Stimulated activated CD8-positive, alpha-beta memory T cell treated with anti-CD3 and anti-CD28 coated beads, Interleukin-4, amount 100 ng/mL, for 1 hour (primary cell): ENCODE data around the gene SLIT3.
A peak's percentile ranks its signal among the peaks of the same experiment; 100 is the strongest.

Experiments
- DNase-seq, 2 donors: peaks; one replicate each; pipeline ENCODE4 v3.0.0-alpha.2; 2020; ENCODE audit warnings: low read depth in 2 of 2, low spot score in 1 of 2

Gene SLIT3

DNA sequence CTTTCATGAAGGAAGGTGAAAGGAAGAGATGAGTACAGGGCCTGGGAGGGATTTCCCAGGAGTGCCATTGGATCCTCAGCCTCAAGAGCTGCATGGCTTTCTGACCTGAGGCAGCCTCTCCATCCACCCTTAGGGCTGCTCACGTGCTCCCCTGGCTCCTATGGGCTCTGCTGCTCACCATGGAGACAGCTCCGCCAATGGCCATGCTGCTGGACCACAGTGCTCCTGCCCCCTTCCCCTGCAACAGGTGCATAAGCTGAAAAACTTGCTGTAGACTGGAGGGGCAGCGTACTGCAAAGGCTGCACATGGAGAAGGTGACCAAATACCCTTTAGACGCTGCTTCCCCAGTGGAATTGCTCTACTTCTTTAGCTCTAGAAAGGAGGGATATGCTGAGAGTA, 609.0 kb downstream of the SLIT3 start:
- DNase-seq: no peak

DNA sequence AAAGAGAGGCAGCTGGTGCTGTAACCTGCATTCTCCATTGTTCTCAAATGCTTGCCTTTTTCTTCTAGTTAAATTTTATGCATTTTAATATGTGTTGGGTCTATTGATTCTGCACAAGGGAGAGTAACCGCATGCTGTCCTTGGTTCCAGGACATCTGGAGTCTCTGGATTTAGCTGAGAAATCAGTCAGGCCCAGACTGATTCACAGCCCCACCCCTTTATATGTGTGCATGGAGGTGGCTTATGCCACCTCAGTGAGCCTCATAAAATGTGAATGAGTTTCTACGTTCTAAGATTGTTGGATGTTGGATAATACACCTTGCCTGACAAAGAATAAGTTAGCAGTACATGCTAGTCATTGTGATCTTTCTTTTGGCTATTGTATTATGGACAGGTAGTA, 611.7 kb downstream of the SLIT3 start:
- no peak for DNase-seq

DNA sequence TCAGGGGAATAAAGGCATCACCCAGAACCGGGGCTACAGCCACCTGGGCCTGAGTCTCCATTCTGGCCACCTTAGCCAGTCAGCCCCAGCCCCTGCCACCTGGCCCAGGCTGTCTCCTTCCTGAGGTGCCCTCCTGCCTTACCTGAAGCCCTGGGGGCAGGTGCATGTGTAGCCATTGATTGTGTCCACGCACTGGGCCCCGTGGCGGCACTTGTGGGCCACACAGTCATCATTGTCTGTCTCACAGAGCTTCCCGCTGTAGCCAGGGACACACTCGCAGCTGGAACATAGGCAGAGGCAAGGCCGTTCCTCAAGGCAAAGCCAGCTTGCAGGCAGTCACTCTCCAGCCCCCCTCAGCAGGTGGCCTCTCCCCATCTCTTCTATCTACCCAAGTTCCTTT, 614.1 kb downstream of the SLIT3 start:
- no peak for DNase-seq

DNA sequence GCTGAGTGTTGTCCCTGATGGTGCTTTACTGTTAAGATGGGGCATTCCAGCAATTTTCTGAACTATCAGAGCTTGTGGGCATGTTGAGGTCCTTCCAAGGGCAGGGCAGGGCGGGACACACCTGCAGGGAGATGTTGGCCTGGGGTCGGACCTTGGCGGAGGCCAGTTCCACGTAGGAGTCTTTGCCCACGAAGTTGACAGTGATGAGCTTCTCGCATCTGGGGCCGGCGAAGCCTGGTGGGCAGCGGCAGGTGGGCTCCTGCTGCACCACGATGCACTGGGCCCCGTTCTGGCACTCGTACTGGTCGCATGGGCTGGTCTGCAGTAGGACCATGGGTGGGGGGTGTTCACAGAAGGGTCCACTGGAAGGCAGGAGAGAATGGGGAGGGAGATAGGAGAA, 615.4 kb downstream of the SLIT3 start:
- no peak for DNase-seq

DNA sequence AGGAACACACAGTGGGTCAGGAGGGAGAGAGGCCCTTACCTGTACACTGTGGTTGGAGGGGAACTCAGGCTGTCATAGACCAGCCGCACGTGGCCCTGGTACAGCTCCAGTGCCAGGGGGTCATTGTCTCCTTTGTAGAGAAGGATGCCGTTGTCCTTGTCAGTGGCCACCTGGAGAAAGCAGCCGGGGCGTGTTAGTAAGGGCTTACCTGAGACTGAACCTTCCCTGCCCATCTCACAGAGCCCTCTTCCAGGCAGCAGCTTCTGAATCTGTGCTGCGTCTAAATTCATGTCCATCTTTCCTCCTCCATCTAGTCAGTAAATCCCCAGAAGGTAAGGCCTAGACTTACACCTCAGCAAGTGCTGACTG, 617.0 kb downstream of the SLIT3 start:
- DNase-seq: no peak

DNA sequence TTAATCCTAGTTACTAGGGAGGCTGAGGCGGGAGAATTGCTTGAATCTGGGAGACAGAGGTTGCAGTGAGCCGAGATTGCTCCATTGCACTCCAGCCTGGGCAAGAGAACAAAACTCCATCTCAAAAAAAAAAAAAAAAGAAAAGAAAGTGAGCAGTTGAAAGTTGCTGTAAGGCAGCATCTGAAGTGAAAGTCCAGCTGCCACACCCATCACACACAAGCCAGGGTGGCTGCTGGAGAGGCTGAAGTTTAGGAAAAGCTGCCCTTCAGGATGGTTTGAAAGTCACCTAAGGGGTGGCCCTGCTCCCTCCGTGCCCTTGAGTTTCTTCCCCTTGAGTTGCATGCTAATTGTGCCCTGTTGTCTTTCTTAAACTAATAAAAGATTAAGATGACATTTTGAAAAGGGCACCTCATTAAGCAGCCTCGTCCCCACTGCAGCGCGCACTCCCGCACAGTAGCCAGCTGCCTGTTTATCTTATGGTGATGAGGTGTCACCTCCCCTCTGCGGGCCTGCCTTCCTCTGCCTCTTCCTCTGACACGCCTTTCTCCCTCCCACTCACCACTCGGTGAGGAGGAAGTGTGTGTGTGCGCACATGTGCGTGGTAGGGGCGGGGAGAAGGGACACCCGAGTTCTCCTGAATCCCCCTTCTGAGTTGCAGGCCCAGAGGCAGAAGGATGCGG, 617.6 kb downstream of the SLIT3 start:
- DNase-seq: no peak

DNA sequence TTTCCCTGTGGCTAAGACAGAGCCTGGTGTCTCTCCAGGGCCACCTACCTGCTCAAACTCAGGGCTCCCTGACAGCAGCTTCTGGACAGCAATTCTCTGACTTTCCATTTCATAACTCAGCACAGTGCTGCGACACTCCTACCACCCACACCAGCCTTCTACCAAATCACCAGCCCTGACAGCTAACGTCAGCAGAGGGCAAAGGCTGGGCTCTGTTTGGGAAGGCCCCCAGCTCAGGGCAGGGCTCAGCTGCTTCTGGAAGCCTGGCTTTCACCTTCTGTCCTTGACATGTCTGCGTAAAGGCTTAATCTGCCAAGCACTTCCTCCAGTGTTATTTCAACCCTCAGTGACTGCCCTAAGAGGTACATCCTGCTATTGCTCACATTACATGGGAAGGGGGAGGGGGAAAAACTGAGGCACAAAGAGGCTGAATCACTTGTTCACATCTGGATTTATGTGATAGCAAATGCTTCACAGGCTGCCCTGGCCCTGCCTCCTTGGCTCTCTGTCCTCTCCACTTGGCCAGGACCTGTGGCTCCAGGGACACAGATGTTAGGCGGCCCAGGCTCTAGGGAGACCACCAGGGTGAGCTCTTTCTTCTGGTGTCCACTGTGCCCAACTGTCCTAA, 619.3 kb downstream of the SLIT3 start:
- DNase-seq: no peak

DNA sequence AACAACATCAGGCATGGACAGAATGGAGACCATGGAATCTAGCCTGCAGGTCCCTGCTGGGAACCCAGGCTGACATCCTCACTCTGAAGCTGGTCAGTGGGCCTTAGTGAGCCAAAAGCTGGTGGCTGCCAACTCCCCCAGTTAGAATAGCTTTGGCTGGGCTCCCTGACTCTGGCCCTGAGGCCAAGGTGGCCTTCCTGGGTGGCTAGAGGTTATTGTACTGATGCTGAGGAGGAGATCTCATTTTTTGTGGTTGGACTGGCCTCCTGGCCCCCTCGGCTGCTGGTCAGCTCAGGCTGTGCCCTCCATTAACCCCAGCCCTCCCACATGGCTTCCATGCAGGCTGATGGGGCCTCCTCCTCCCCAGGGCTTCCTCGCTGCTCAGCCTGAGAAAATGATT, 620.5 kb downstream of the SLIT3 start:
- DNase-seq: no peak

DNA sequence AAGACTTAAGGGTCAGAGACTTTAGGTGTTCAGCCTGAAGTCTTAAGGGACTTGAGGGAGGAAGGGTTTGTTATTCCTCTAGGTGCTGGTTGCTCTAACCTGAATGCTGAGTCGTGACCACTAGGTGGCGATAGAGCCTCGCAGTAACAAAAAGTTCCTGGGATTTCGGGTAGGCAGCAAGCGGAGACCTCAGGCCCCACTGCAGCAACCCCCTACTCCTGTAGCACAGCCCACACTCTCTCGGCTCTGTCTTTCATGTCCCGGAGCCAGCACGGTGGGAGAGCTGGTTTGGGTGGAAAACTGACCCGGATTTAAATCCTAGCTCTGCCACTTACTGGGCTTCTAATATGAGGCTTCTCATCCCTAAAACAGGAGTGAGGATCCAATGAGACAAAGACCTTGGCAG, 621.4 kb downstream of the SLIT3 start:
- DNase-seq: peak; percentile 14 to 29

DNA sequence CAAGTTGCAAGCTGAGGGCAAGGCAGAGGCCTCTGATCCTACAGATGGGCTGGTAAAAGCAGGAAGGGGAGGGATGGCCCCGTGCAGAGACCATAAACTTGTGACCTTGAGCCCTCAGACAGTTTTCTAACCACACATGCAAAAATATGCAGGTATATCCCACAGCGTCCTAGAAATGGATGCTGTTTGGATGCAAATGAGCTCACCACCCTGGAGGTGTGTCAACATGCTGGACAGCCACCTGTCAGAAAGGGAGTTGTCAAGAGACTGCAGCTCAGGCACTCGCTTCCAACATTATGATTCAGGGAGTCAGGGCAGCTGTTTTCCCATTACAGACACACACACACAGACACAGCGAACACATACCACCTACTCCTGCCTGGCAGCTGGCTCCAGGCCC, 624.4 kb downstream of the SLIT3 start:
- DNase-seq: no peak

DNA sequence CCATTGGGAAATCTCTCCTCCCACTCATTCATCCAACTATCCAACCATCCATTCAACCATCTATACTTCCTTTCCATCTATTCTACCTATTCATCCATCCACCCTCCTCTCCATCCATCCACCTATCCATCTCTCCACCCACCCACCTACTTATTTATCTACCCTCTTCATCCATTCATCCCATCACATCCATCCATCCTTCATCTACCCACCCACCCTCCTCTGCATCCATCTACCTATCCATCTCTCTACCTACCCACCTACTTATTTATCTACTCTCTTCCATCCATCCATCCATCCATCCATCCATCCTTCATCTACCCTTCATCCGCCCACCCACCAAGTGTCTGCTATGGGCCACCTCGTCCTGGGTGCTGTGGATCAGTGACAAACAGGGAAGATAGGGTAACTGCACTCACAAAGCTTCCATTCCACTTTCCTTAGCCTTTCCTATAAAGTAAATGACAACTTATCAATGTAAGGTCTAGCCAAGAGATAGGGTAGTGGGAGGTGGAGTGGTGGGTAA, 625.0 kb downstream of the SLIT3 start:
- DNase-seq: no peak

DNA sequence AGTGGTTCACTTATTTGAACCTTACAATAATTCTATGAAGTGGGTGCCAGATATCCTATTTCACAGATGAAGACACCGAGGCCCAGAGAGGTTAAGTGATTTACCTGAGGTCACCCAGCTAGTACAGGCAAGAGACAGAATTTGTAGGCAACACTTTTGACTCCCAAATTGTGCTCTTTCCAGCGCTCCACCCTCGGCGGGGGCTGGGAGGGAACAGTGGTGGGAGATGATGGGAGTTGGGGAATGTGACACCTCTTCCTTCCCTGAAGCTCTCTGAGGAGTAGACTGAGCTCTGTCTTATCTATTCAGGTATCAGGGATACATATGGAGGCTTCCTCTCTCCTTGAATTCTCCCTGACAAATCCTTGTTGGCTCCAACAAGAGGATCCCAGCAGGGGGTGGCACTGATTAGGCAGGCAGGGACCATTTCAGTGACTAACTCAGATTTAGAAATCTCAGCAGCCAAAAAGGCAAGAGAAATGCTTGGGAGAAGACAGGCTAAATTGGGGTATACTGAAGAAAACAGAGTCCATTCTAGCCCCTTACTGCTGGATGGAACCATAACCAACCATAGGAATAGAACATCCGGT, 626.0 kb downstream of the SLIT3 start:
- no peak for DNase-seq

DNA sequence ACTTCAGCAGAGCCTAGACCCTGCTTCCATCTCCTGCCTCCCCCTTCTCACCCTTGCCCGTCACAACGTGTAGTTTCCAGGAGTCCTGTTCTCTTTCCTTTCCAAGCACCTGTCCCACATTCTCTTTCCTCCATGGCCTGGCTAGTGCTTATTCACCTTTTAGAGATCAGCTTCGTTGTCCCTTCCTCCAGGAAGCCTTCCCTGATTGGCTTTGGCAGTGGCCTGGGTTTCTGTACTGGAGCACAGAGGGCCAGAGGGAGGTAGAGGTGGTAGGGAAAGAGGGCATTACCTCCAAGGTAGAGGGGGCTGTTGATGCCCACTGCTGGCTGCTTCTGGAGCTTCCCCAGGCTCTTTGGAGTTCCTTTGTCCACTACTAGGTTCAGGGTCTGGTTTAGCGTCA, 628.1 kb downstream of the SLIT3 start:
- DNase-seq: no peak

DNA sequence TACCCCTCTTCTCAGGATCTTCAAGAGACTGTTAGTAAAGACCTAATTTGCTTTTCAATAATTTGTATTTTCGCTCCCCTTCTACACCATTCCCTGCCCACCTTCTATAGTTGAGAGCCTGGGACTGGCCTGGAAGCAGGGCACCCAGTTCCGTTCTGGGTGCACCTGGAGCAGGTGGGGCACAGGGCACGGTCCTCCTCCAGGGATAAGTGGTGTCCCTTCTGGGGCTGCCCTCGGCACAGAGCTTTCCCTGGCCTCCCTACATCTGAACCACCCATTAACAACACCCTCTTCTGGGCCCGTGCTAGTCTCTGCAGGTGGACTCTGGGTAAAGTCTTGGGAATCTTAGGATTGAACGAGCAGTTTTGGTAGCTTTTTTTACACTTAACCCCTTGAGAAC, 628.9 kb downstream of the SLIT3 start:
- no peak for DNase-seq

DNA sequence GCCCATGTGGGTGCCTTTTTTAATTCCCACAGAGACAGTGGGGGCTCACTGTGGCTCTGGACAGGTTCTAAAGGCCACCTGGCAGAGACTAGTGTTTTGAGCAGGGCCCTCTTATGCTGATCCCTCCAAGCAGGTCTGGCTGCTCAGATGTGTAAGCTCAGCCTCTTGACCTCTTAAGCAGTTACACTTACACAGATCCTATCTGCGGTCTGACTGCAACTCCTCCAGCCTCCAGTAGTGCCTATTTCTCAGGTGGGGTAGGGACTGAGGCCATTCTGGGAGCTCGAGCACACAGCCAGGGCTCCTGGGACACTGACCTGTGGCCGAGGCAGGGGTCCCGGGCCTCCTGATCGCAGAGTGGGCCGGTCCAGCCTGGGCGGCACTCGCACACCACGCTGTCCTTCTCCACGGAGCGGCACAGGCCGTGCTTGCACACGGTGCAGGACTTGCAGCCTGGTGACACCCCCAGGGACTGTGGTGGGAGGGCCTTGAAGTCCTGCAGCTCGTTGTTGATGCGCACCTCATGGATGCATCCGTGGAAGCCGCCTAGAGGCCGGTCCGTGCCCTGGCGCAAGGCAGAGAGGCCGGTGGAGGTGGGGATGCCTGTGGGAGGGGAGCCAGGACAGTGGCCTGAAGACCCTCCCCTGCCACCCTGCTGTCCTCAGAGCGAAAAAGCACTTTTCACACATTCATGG, 629.9 kb downstream of the SLIT3 start:
- no peak for DNase-seq

DNA sequence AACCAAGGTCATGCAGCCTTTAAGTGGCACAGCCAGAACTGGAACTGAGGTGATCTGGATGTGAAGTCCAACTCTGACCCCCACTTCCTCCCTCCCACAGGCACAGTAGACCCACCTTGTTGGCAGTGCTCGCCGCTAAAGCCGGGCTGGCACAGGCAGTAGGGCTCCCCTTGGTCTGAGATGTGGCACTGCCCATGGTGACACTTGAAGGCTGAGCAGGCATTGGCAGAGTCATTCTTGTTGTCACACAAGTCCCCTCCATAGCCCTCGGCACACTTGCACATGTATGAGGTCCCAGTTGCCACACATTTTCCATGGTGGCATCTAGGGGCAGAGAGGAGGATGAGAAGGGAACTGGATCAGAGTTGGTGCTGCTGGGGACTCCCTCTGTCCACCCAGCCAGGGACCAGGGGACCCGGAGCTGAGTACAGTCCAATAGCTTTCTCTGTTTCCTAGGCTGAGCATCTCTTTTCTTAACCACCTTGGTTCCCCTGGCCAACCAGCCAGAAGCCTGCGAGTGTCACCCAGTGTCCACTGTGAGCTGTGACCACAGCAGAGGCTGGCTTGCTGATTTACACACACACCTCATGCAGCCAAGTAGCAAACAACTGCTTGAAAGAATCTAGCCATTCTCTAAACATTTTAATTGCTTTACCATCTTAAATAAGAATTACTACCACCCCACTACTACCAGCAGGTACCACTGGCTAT, 631.1 kb downstream of the SLIT3 start:
- DNase-seq: no peak

DNA sequence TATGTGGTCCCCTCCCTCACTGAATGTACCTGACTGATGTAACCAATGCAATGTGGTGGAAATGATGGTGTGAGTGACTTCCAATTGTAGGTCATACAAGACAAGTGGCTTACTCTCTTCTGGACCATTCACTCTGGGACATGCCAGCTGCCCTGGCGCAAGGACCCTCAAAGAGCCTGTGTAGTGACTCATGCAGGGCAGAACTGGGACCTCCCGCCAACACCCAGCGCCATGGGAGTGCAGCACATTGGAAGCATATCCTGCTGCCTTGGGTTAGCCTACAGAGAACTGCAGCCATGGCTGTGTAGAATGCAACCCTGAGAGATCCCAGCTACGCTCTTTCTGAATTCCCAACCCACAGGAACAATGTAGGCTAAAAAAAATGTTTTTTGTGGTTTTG, 631.8 kb downstream of the SLIT3 start:
- no peak for DNase-seq

DNA sequence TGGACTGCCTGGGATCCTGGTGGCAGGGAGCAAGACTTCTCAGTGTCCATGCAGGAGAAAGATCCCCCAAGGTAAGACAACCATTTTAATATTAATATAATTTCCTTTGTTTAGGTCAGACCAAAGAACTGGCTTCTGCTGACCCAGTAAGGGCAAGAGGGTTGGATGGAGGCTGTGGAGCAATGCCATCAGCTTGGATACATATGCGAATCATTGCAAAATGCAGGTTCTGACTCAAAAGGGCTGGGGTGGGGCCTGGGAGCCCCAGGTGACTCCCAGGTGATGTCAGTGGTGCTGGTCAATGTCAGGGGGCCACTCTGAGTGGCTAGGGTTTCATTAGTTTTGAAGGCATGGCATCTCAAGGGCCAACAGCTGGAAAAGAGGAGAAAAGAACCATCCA, 632.9 kb downstream of the SLIT3 start:
- DNase-seq: no peak

DNA sequence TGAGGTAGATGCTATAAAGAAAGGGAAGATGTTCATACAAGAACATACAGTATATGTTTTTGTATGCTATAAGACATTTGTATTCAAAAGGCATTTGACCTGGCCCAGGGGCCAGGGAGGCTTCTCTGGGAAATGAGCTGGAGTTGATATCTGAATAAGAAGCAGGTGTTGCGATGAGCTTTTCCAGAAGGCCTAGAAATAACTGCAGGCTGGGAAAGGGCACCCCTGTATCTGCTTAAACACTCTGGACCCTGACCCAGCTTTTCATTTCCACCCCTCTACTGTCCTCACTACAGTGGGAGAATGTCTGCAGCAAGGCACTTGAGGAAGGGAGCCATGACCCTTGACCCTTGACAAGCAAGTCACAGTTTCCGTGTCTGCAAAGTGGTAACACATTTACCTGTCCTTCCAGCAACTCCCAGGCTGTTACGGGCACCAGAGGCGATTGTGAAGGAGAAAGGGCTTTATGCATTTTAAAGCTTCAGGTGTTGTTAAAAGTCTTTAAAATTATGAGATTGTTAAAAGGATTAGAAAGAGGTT, 633.6 kb downstream of the SLIT3 start:
- DNase-seq: no peak

DNA sequence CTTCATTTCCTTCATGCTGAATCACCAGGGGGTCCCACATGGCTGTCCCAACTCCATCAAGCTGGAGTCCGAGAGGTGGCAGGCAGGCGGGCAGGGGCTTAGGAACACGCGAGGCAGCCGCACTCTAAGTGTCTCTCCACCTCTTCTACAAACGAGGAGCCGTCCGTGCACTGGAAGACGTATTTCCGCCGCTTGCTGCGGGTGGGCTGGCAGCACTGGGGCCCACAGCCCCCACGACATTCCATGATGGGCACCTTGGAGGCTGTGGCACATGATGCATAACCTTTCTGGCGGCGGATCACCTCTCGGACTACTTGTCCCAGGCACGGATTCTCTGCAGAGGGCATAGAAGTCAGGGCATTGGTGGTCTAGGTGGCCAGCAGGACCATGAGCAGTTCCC, 634.6 kb downstream of the SLIT3 start:
- DNase-seq: no peak
